K562 (cell line): ENCODE data around the gene LTK. TPM values are rescaled to one million over a fixed set of nuclear protein-coding genes. Genes with fewer than 3 reads are reported as not detected.
A peak's percentile ranks its signal among the peaks of the same experiment; 100 is the strongest.

Experiments used
- BCL6 ChIP-seq: fragments of 250-450 bp; sonication (Bioruptor Pico); IDR thresholded peaks from 2 replicates; pipeline ENCODE4 v1.4.0; 2020
- CHD2 ChIP-seq: IDR thresholded peaks from 2 replicates; pipeline ENCODE4 v1.6.1; 2011; ENCODE audit warnings: low read depth, low read length
- CTBP1 ChIP-seq: fragments of 450-650 bp; IDR thresholded peaks from 2 replicates; pipeline ENCODE4 v1.6.1; 2016; ENCODE audit warnings: borderline replicate concordance
- ELK1 ChIP-seq: sonication (generic); formaldehyde crosslinking; IDR thresholded peaks from 2 replicates; pipeline ENCODE4 v1.8.1; 2022; ENCODE audit warnings: missing genetic modification reagents
- ESRRA ChIP-seq: fragments of 450-650 bp; IDR thresholded peaks from 2 replicates; pipeline ENCODE4 v1.6.1; 2014; ENCODE audit warnings: low read depth, mild to moderate bottlenecking, moderate library complexity, borderline replicate concordance
- GATAD2A ChIP-seq: fragments of 450-650 bp; IDR thresholded peaks from 2 replicates; pipeline ENCODE4 v1.6.1; 2017
- HEY1 ChIP-seq: fragments of 250-450 bp; sonication (Bioruptor Pico); IDR thresholded peaks from 2 replicates; pipeline ENCODE4 v1.5.0; 2020; ENCODE audit warnings: mild to moderate bottlenecking, moderate library complexity, borderline replicate concordance
- ILF3 ChIP-seq: fragments of 450-650 bp; IDR thresholded peaks from 2 replicates; pipeline ENCODE4 v1.6.1; 2018; ENCODE audit warnings: antibody characterized with exemption, mild to moderate bottlenecking, moderate library complexity, borderline replicate concordance
- KLF16 ChIP-seq: IDR thresholded peaks from 2 replicates; pipeline ENCODE4 v1.6.1; 2016; ENCODE audit warnings: antibody characterized with exemption
- MAFF ChIP-seq: IDR thresholded peaks from 2 replicates; pipeline ENCODE4 v1.6.1; 2012; ENCODE audit warnings: low read length, improper control_type of control experiment
- NCOR1 ChIP-seq: fragments of 450-650 bp; IDR thresholded peaks from 2 replicates; pipeline ENCODE4 v1.6.1; 2016; ENCODE audit warnings: mild to moderate bottlenecking, moderate library complexity
- PHB2 ChIP-seq: fragments of 450-650 bp; IDR thresholded peaks from 2 replicates; pipeline ENCODE4 v1.6.1; 2017; ENCODE audit warnings: low read depth
- POLR2H ChIP-seq: IDR thresholded peaks from 2 replicates; pipeline ENCODE4 v1.6.1; 2016; ENCODE audit warnings: missing genetic modification characterization, low read depth, mild to moderate bottlenecking, control low read depth, missing compliant biosample characterization, moderate library complexity
- RB1 ChIP-seq: fragments of 450-650 bp; IDR thresholded peaks from 2 replicates; pipeline ENCODE4 v1.6.1; 2017; ENCODE audit warnings: low read depth, mild to moderate bottlenecking
- RUNX1 ChIP-seq: sonication (generic); IDR thresholded peaks from 2 replicates; pipeline ENCODE4 v1.6.1; 2016; ENCODE audit warnings: antibody characterized with exemption, low read depth
- TEAD4 ChIP-seq, 2 experiments: sonication (generic) in 1 of 2; formaldehyde crosslinking in 1 of 2; IDR thresholded peaks; 2 replicates each; pipeline versions ENCODE4 v1.6.1 to v1.8.0; 2012 to 2022; ENCODE audit warnings: borderline replicate concordance in 1 of 2, inconsistent platforms in 1 of 2, low read length in 1 of 2, mild to moderate bottlenecking in 1 of 2, missing genetic modification reagents in 1 of 2
- ZEB2 ChIP-seq: fragments of 450-650 bp; IDR thresholded peaks from 2 replicates; pipeline ENCODE4 v1.6.1; 2016
- ZNF121 ChIP-seq: sonication (generic); formaldehyde crosslinking; conservative IDR thresholded peaks from 2 replicates; pipeline ENCODE4 v1.8.0; 2022; ENCODE audit warnings: missing genetic modification reagents
- ZNF184 ChIP-seq: sonication (generic); formaldehyde crosslinking; IDR thresholded peaks from 2 replicates; pipeline ENCODE4 v1.5.0; 2020; ENCODE audit warnings: missing genetic modification reagents
- ZNF3 ChIP-seq: fragments of 250-450 bp; sonication (Bioruptor Pico); IDR thresholded peaks from 2 replicates; pipeline ENCODE4 v1.5.0; 2021; ENCODE audit warnings: mild to moderate bottlenecking, moderate library complexity
- ZNF764 ChIP-seq: fragments of 250-450 bp; sonication (Bioruptor Pico); IDR thresholded peaks from 2 replicates; pipeline ENCODE4 v1.4.0; 2020; ENCODE audit warnings: low read depth, mild to moderate bottlenecking, moderate library complexity
- polyA plus RNA-seq, 8 experiments: library from polyadenylated mRNA; depleted of rRNA in 4 of 8; stranded (reverse) in 5 of 8; unstranded in 3 of 8; fragments of >200 nt; fragmentation: Nextera tagmentation in 2 of 8; fragmentation: Illumina TruSeq in 1 of 8; extraction: Ambion mirVana in 2 of 8; extraction: Trizol in 1 of 8; gene quantifications; 2 replicates each; pipeline versions ENCODE4 v1.2.1 to v1.2.3, GENCODE V29; 2011 to 2014; ENCODE audit warnings: inconsistent platforms in 1 of 8, missing spikeins in 1 of 8
- total RNA-seq, 7 experiments: library from RNA; depleted of rRNA in 6 of 7; stranded (reverse); fragments of >200 nt in 6 of 7; fragmentation: Illumina TruSeq in 2 of 7; extraction: Trizol in 2 of 7; gene quantifications; 2 replicates each; pipeline versions ENCODE4 v1.2.1 to v1.2.3, GENCODE V29; 2011 to 2021; ENCODE audit warnings: low replicate concordance in 1 of 7
- TF ChIP-seq, protein P1 (sequence below): fragments of 250-450 bp; sonication (Bioruptor Pico); IDR thresholded peaks from 2 replicates; pipeline ENCODE4 v1.4.0; 2020; ENCODE audit warnings: mild to moderate bottlenecking
- TF ChIP-seq, protein P2 (sequence below): fragments of 250-450 bp; sonication (Bioruptor Pico); IDR thresholded peaks from 2 replicates; pipeline ENCODE4 v1.4.0; 2020; ENCODE audit warnings: borderline replicate concordance
- TF ChIP-seq, protein P3 (sequence below): fragments of 250-450 bp; sonication (Bioruptor Pico); IDR thresholded peaks from 2 replicates; pipeline ENCODE4 v1.8.0; 2022; ENCODE audit warnings: moderate library complexity, mild to moderate bottlenecking, inconsistent platforms

Gene LTK
- total and polyA plus RNA-seq, 9 of the 15 experiments (the other 6 are each of a cell fraction or from before 2014, with no cell fraction given): 0.25 to 4.4 (median 1.8) TPM

DNA sequence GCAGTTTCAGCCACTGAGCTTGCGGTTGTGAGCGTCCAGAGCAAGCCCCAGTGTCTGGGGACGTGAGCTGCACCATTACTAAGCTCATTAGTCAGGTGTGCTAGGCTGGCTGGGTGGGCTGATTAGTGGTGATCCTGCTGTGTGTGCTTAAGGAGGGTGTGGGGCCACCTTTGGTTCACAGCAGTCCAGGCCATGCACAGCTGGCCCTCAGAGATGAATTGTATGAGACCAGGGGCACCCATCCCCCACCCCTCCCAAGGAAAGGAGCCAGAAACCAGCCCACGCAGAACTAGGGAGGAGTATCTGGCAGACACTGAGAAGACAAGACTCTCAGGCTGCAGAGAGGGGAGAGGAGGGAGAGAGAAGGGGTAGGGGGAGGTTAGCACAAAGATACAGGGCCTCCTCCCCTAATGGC is 49.2 kb upstream of the LTK start (continued):
- TF ChIP-seq CTBP1: peak; percentile 42; the same call in 1 of the 2 replicates
- TF ChIP-seq ZEB2: no peak
- TF ChIP-seq RUNX1: peak; percentile 69; the same call in 1 of the 2 replicates
- peak; percentile 78 for TF ChIP-seq TEAD4 (IDR thresholded peaks at IDR 0.05; ENCODE audit: low read length)
- no peak for TF ChIP-seq TEAD4 (CRISPR knock-in tag; IDR thresholded peaks at IDR 0.05; ENCODE audit: borderline replicate concordance)
- peak; percentile 32; the same call in 1 of the 2 replicates for TF ChIP-seq RB1
- TF ChIP-seq ESRRA: no peak
- TF ChIP-seq ZNF764 (CRISPR knock-in tag): no peak
- no peak for TF ChIP-seq ILF3
- peak; percentile 78 for TF ChIP-seq KLF16
- no peak for TF ChIP-seq POLR2H (tag)
- TF ChIP-seq HEY1 (CRISPR knock-in tag): no peak
- TF ChIP-seq ELK1 (CRISPR knock-in tag): no peak
- TF ChIP-seq, protein P1, sequence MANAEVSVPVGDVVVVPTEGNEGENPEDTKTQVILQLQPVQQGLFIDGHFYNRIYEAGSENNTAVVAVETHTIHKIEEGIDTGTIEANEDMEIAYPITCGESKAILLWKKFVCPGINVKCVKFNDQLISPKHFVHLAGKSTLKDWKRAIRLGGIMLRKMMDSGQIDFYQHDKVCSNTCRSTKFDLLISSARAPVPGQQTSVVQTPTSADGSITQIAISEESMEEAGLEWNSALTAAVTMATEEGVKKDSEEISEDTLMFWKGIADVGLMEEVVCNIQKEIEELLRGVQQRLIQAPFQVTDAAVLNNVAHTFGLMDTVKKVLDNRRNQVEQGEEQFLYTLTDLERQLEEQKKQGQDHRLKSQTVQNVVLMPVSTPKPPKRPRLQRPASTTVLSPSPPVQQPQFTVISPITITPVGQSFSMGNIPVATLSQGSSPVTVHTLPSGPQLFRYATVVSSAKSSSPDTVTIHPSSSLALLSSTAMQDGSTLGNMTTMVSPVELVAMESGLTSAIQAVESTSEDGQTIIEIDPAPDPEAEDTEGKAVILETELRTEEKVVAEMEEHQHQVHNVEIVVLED (CRISPR knock-in tag): no peak
- no peak for TF ChIP-seq BCL6 (CRISPR knock-in tag)
- TF ChIP-seq, protein P2, sequence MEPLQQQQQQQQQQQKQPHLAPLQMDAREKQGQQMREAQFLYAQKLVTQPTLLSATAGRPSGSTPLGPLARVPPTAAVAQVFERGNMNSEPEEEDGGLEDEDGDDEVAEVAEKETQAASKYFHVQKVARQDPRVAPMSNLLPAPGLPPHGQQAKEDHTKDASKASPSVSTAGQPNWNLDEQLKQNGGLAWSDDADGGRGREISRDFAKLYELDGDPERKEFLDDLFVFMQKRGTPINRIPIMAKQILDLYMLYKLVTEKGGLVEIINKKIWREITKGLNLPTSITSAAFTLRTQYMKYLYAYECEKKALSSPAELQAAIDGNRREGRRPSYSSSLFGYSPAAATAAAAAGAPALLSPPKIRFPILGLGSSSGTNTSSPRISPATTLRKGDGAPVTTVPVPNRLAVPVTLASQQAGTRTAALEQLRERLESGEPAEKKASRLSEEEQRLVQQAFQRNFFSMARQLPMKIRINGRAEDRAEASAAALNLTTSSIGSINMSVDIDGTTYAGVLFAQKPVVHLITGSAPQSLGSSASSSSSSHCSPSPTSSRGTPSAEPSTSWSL: no peak
- peak; percentile 45; the same call in 1 of the 2 replicates for TF ChIP-seq GATAD2A
- TF ChIP-seq MAFF: no peak
- no peak for TF ChIP-seq ZNF3
- TF ChIP-seq ZNF121: no peak
- TF ChIP-seq NCOR1: peak; percentile 84
- TF ChIP-seq, protein P3, sequence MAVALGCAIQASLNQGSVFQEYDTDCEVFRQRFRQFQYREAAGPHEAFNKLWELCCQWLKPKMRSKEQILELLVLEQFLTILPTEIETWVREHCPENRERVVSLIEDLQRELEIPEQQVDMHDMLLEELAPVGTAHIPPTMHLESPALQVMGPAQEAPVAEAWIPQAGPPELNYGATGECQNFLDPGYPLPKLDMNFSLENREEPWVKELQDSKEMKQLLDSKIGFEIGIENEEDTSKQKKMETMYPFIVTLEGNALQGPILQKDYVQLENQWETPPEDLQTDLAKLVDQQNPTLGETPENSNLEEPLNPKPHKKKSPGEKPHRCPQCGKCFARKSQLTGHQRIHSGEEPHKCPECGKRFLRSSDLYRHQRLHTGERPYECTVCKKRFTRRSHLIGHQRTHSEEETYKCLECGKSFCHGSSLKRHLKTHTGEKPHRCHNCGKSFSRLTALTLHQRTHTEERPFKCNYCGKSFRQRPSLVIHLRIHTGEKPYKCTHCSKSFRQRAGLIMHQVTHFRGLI: no peak
- TF ChIP-seq PHB2: no peak
- no peak for TF ChIP-seq ZNF184 (CRISPR knock-in tag)
- TF ChIP-seq CHD2: peak; percentile 51; the same call in 1 of the 2 replicates
